Measurements from ENCODE around the gene GALNT7. TPM values are rescaled to one million over a fixed set of nuclear protein-coding genes. Genes with fewer than 3 reads are reported as not detected.

The GALNT7 gene
- total RNA-seq, 4 donors from 2014 or later = 31.4 to 124 (median 105) TPM

GRCh38 chr4:173191623-173192041 is 23.0 kb downstream of the GALNT7 start:
- no peak overlapping the region for H3K4me3 ChIP-seq
- no peak for TF ChIP-seq EP300 (IDR thresholded peaks at IDR 0.05; ENCODE audit: low read depth)
- TF ChIP-seq POLR2AphosphoS5 (IDR thresholded peaks at IDR 0.05) = no peak
- no peak for TF ChIP-seq POLR2A (IDR thresholded peaks at IDR 0.05)
- no peak for TF ChIP-seq CTCF (IDR thresholded peaks at IDR 0.05)
- 45 to 63% methylated on average over 3 of the region's 3 CpGs for WGBS, 2 donors (ENCODE audit: low coverage in 1 of 2)
- no peaks in the 10 kb centered on the region for H3K36me3 ChIP-seq
- in situ Hi-C loops (cut with MboI; ENCODE audit: low pct_ligation_motif_present in 1 of 4, low pct_unique_long_range_greater_than_20kb in 1 of 4, low sequenced_read_pairs in 3 of 4) (no loop called here), intact Hi-C loops (cut with DNase I; ENCODE audit: low total_unique reads) (no loop called here)
- H3K4me1 ChIP-seq = peaks cover 10 to 64% (median 34%) of the 10 kb centered on the region in 4 donors
- H3K27me3 ChIP-seq = no peaks in the 10 kb centered on the region
- H3K9me3 ChIP-seq = no peaks in the 10 kb centered on the region
- H3K27ac ChIP-seq = peak overlapping the region; percentile 33 to 74 (median 68)
- DNase-seq = no peak

- intact Hi-C loops (cut with DNase I; ENCODE audit: low total_unique reads) = no loop called here
- H3K4me3 ChIP-seq = no peak overlapping the region
- H3K27ac ChIP-seq = peak overlapping the region; percentile 33 to 74 (median 68)
- in situ Hi-C loops (cut with MboI; ENCODE audit: low pct_ligation_motif_present in 1 of 4, low pct_unique_long_range_greater_than_20kb in 1 of 4, low sequenced_read_pairs in 3 of 4) = no loop called here
- no peaks in the 10 kb centered on the region for H3K27me3 ChIP-seq
- no peaks in the 10 kb centered on the region for H3K9me3 ChIP-seq
- whole genome bisulfite sequencing, 2 donors (ENCODE audit: low coverage in 1 of 2) = 63 to 82% methylated on average over 3 to 7 of the region's 7 CpGs
- H3K36me3 ChIP-seq = no peaks in the 10 kb centered on the region
- H3K4me1 ChIP-seq = peaks cover 5 to 54% (median 28%) of the 10 kb centered on the region in 4 donors
- no peak for DNase-seq
- TF ChIP-seq CTCF (IDR thresholded peaks at IDR 0.05) = peak in 1 of 5 experiments; percentile 10
- no peak for TF ChIP-seq EP300 (IDR thresholded peaks at IDR 0.05; ENCODE audit: low read depth)
Measured at GRCh38 chr4:173192375-173193162, 24.0 kb downstream of the GALNT7 start.

GRCh38 chr4:173194157-173194556 is 25.5 kb downstream of the GALNT7 start:
- no peaks in the 10 kb centered on the region for H3K9me3 ChIP-seq
- H3K36me3 ChIP-seq = no peaks in the 10 kb centered on the region
- WGBS, 2 donors (ENCODE audit: low coverage in 1 of 2) = 86% methylated on average over 2 of the region's 2 CpGs
- TF ChIP-seq EP300 (IDR thresholded peaks at IDR 0.05; ENCODE audit: low read depth) (no peak), CTCF (IDR thresholded peaks at IDR 0.05) (no peak), POLR2A (IDR thresholded peaks at IDR 0.05) (no peak), POLR2AphosphoS5 (IDR thresholded peaks at IDR 0.05) (no peak)
- no peak for DNase-seq
- in situ Hi-C loops (cut with MboI; ENCODE audit: low pct_ligation_motif_present in 1 of 4, low pct_unique_long_range_greater_than_20kb in 1 of 4, low sequenced_read_pairs in 3 of 4) (no loop called here), intact Hi-C loops (cut with DNase I; ENCODE audit: low total_unique reads) (no loop called here)
- no peaks in the 10 kb centered on the region for H3K27me3 ChIP-seq
- H3K4me3 ChIP-seq = no peak overlapping the region
- H3K4me1 ChIP-seq = peaks cover 5 to 40% (median 22%) of the 10 kb centered on the region in 4 donors
- H3K27ac ChIP-seq = no peak overlapping the region

- Histone ChIP-seq H3K36me3 (no peaks in the 10 kb centered on the region), H3K4me1 (peaks cover 5 to 31% (median 21%) of the 10 kb centered on the region in 4 donors), H3K27ac (no peak overlapping the region), H3K27me3 (no peaks in the 10 kb centered on the region), H3K4me3 (no peak overlapping the region), H3K9me3 (no peaks in the 10 kb centered on the region)
- no peak for DNase-seq
- no peak for TF ChIP-seq POLR2AphosphoS5 (IDR thresholded peaks at IDR 0.05)
- TF ChIP-seq EP300 (IDR thresholded peaks at IDR 0.05; ENCODE audit: low read depth) = no peak
- no peak for TF ChIP-seq CTCF (IDR thresholded peaks at IDR 0.05)
- no peak for TF ChIP-seq POLR2A (IDR thresholded peaks at IDR 0.05)
- 73 to 80% methylated on average over 1 to 3 of the region's 3 CpGs for WGBS, 2 donors (ENCODE audit: low coverage in 1 of 2)
- intact Hi-C loops (cut with DNase I; ENCODE audit: low total_unique reads) = no loop called here
- in situ Hi-C loops (cut with MboI; ENCODE audit: low pct_ligation_motif_present in 1 of 4, low pct_unique_long_range_greater_than_20kb in 1 of 4, low sequenced_read_pairs in 3 of 4) = no loop called here
Measured at GRCh38 chr4:173195109-173195508, 26.5 kb downstream of the GALNT7 start.
